Middle frontal gyrus (tissue), 1 donor: ENCODE results near the gene PDZRN3.

Experiments used
- DNase-seq: peaks from one replicate; pipeline ENCODE4 v3.0.0-alpha.2; 2015; ENCODE audit warnings: low spot score; ENCODE audit errors: extremely low spot score

The PDZRN3 gene

DNA sequence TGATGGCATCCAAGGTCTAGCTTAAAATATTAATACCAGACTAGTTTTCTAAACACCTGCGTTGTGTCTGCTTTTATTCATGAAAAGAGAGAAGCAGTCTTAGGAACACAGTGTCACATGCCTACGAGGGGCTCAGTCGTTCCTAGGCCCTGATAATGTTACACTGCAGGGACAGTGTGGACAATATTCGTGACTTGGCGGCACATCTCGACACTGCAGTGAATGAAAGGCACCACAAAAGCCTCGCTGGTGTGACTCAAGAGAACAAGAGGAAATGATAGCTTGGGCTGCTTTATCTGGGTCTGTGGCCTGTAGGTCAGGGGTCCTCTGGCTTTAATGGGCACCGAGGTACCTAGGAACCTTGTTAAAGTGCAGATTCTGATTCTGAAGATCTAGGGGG, 226.7 kb downstream of the PDZRN3 start:
- DNase-seq: no peak

DNA sequence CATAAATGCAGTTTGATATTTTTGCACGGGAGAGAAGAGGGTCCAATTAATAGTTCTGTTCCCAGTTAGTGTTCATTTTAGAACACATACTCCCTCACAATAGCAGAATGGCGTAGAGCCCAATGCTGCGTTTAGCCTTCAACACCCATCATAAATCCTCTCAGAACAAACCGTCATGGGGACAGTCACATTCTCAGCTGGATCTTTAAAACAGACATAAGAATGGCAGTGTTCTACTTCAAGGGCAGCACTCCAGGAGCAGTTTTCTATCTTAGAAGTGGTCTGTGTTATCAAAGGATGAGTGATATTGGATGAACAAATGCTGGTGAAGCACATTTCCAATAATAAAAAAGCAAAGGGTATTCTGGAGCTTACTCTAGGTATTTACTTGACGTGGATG, 230.5 kb downstream of the PDZRN3 start:
- DNase-seq: no peak

DNA sequence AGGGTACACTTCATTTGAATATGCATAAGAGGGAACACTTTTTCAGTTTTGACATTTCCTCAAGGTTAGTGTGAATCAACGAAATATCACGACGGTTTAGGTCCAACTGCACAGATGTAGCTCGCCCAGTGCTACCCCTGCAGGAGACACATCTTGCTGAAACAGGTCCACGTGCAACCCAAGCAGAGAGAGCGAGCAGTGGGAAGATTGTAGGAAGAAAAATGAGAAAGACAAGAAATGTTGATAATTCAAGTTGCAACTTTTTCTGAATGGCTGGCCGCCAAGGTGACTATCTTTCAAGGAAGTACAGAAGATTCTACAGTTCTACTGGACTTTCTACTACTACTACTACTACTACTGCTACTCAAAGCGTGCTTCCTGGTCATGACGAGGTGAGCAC, 231.7 kb downstream of the PDZRN3 start:
- DNase-seq: no peak

DNA sequence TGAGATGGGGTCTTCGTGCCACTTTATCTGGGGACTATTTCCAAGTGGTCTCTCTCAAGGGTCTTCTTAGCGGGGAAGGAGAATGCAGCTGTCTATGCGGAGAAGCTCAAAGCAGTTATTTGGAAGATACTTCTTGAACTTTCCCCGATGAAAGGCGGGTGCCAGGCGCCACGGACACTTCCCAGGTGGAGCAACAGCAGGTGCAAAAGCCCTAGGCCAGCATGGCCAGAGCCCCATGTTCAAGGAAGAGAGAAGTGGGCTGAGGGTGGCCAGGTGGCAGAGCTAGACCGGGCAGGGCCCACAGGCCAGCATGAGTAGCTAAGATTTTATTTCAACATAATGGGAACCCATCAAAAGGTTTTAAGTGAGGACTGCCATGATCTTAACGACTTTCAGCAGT, 232.8 kb downstream of the PDZRN3 start:
- no peak for DNase-seq

DNA sequence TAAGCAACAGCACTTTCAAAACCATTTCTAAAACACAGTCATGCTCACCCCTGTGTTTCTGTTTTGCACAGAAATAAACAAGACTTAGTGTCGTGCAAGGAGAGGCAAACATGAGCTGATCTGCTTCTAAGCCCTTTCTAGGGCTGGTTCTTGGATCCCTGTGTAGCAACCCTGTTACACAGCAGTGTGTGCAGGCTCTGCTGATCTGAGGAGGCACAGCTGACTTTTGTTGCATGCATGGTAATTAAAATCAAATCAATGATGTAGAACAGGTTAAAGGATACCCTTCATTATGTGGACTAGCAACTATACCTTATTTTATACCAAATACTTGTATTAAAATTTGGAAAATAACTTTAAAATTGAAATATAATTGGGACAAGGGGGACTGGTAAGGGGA, 234.8 kb downstream of the PDZRN3 start:
- DNase-seq: no peak

DNA sequence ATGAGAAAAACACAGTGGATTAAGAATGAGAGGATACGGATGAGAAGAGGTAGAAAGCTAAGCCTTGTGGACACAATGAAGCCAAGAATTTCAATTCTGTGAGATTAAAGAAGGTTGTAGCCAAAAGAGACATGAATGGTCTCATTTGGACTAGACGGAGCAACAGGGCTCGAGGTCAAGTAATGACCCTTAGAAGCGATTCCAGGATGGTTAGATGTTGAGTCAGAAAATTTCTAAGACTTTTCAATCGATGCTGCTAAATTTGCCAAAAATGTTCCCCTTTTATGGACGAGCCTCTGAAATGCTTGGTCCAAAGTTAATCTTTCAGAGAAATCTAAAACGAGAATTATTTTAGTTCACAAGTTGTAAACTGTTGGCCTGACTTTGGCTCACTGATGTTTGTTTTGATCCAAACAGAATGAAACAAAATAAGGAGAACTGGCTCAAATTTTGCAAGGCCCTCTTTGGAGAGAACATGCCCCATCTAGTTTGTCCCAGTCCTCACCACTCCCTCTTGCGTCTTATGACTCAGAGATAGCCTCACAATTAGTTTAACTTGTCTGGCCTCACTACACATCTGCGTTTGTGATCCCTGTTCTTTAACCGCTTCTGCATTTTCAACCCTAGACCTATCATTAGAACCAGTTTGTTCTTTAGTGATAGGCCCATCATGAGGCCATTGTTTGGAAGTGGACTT, 235.5 kb downstream of the PDZRN3 start:
- DNase-seq: no peak

DNA sequence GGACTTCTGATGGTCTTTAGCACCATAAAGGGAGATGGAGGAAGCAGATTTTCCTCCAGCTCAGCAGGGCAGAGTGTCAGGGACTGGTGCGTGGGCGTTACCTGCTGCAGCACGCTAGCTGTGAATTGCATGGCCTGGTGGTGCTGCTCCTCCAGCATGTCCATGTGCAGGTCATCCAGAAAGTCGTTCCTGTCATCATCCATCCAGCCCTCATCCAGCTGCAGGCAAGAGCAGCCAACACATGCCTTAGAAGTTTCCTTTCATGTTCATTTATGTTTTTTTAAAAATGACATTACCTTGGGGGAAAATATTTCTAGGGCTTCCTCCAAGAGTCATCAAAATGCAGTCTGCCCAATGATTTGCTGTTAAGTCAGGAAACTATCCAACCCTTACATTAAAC, 239.2 kb downstream of the PDZRN3 start:
- no peak for DNase-seq

DNA sequence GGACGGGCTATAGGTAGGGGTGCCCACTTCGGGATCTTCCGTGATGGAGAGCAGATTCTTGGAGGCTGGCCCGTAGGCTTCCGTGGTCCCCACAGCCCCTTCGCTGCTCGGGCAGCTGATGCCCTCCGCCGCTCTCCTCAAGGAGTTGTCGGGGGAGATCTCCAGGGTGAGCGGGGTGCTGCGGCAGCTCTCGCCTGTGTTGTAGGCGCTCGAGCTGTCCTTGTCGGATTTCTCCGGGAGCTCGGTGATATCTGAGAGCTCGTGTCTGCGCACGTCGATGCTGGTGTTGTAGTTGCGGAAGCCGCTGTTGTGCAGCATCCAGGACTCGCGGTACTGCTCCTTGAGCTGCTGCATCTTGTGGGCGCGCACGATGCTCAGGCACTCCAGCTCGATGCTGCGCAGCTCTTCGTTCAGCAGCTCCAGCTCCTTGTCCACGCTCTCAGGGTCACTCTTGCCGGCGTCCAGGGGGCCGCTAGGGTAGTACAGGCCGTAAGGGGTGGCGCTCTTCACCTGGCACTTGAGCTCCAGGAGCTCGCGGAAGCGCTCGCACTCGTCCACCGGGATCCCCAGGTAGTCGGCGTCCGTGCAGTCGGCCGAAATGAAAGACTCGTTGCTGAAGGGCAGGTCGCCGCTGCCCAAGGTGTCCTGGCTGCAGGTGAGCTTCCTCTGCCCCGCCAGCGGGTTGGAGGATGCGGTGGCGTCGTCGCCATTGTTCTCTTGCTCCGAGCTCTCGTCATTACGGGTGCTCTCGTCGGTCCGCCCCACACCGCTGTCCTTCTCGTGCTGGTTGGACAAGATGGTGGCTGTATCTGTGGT, 240.4 kb downstream of the PDZRN3 start:
- no peak for DNase-seq

DNA sequence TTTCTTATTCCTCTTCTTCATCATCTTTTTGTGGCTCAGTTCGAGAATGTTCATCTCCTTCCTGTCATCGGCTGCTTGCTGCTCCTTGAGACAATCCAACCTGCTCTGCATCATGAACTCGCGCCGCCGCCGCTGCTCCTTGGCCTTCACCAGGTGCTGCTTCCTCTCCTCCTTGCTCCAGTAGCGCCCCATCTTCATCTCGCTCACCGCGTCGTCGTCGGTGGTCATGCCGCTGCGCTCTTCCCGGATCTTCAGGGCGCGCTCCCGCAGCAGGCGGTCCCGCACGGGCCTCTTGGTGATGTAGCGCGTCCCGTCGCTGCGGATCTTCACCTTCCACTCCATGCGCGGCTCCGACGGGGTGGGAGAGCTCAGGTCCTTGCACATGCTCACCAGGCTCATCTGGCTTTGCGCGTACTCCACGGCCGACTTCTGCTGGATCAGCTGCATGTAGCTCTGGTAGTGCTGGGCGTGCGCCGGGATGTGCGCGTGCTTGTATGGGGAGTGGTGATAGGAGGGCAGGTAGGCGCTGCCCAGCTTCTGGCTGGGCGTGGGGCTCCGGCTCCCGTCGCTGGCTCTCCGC, 241.2 kb downstream of the PDZRN3 start:
- DNase-seq: no peak

DNA sequence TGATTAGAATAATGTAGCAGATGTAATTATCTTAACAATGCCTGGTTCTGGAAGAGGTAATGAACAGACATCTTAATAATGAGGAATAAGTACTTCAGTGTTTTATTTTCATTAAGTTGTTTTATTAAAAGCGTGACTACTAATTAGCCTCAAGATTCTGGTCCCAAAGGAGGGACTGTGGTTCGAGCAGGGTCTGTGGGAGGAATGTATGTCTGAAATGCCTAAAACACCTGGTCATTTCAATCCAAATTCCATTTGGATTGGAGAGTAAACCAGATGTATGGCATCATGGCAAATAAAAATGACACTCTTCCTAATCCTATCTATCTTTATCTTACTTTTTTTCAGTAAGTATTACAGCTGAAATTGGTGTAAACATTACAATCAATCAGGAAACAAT, 243.2 kb downstream of the PDZRN3 start:
- DNase-seq: no peak

DNA sequence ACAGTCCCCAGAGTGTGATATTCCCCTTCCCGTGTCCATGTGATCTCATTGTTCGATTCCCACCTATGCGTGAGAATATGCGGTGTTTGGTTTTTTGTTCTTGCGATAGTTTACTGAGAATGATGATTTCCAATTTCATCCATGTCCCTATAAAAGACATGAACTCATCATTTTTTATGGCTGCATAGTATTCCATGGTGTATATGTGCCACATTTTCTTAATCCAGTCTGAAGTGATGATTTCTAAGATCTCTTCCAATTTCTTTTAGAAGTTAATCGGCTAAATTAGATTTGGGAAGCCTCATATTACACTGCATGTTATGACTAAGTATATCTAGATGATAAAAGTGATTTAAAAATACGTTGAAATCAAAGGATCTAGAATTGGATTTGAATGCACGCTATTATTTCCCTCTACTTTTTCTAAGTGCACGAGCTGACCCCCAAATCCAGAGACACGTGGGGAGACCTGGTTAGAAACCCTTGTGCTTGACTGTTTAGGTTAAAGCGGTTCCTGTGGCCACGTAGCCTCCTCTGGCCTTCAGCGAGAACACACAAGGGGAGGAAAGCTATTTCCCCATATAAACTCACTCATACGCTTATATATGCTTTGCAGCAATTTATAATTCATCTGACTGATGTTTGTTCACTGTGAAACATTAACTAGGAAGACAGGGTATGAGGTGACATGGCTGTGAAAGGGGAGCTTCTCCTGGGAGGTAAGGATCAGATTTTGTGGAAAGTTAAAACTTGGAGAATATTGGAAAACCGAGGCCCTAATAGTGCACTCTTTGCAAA, 243.8 kb downstream of the PDZRN3 start:
- no peak for DNase-seq

DNA sequence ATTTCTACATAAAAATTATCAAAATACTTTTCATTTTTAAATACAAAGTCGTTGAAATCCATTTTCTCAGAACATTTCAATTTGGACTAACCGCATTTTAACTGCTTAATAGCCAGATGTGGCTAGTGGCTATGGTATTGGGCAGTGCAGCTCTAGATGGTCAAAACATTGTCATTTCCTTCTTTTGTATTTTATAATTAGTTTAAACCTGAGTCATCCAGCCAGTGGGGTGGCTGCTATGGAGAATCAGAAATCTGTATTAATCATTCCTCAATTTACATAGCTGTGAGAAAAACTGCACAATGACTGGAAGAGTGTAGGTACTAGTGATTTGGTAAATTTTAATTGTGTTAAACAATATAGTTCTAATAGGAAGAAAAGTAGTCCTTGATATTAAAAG, 245.3 kb downstream of the PDZRN3 start:
- no peak for DNase-seq

DNA sequence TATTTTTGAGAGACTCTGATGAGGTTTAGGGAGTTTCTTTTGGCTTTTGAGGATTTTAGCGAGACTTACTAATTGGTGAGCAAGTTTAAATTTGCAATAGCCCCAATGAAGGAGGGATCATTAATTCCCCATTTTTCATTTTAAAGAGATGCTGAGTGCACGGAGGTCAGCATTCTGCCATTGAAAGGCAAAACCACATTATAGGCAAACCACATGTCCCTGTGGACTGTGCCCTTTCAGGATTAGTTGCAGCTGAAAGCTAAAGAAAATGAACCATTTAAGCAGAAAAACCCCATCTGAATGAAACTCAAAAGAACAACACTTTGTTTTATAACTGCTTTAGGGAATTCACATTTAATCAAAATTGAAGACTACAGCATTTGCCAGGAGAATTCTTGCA, 246.5 kb downstream of the PDZRN3 start:
- DNase-seq: no peak

DNA sequence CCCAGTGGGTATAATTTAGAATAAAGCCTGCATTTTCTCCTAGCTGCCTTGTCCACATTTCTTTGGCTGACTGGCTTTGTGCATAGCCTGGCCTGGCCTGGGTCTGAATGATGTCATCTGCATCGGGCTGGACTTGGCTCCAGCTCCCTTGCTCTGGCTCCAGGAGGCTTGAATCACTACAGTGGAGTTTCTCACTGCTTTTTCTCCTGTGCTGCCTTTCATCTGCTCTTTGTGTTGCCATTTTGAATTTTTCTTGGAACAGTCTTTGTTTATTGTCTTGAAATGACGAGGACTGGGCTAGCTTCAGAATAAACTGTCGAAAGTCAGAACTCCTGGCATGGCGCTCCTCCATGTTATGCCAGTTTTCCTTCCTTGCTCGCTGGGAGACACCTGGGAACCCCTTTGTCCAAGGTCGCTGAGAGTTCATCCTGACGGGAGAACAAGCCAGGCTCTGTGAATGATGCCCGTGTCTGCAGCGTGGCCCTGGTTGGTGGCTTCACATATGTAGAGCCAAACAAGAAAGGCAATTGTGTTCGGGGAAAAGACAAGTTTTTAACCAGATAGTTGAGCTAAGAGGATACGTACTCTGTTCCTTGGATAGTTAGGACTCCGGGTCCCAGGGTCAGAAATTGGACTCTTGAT, 258.9 kb downstream of the PDZRN3 start:
- DNase-seq: no peak

DNA sequence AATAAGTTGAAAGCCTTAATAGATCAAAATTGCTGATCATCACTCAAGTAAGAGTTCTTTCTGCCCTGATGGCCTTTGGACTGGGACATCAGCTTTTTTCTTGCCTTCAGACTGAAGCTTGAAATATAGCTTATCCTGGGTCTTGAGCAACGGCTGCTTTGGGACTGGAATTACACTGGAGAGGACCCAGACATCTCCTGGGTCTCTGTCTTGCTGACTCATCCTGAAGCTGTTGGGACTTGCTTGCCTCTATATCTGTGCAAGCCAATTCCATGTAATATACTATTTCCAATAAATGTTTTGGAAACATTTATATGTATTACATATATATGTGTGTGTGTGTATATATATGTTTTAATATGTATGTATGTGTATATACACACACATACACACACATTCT, 260.2 kb downstream of the PDZRN3 start:
- no peak for DNase-seq

DNA sequence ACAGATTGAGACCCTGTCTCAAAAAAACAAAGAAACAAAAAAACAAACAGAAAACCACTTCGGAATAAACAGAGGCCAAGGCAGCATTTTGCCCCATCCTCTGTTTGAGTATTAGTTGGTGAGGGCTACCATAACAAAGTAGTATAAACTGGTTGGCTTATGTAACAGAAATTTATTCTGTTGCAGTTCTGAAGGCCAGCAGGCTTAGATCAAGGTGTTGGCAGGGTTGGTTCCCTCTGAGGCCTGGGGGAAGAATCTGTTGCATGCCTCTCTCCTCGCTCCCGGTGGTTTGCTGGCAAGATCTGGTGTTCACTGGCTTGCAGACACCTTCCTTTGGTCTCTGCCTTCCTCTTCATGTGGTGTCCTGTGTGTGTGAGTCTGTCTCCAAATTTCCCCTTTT, 261.6 kb downstream of the PDZRN3 start:
- DNase-seq: no peak

DNA sequence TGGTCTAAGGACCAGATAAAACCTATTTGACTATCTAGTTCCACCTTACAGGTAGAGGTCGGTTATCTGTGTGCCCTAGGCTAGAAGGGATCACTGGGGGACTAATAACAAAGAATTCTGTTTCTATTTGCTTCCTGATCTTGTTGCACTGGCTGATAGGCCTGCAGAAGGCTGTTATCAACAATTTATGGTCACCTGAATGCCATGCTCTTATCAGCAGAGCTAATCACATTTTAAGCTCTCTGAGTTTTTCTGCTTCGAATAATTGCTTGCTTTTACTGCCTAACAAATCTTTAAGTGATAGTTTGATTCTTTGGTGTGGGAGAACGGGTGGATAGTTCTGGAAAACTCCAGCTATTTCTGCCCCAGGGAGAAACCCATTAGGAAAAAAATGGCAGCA, 263.1 kb downstream of the PDZRN3 start:
- no peak for DNase-seq

DNA sequence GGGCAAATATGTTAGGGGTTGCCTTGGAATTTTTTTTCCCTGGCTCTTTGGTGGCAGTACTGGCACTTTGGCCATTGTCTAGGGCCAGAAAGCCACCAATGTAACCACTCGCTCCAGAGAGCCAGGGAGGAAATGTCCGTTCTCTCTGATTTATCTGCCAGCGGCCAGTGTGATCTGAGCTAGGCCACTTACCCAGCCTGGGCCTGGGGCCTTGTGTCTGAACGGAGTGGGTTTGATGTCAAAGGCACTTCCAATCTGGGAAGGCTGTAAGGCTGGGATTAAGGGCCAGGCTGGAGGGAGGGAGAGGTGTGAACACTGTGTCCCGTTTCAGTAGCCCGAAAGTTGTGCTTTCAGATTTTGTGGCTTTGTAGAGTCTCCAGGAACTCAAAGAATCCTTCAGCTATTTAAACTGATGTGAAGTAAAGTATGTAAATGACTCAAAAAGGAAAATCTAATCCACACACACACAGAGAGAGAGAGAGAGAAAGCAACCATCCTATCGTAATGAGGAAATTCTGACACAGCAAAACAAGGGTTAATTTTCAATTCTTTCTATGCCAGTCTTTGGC, 271.0 kb downstream of the PDZRN3 start:
- DNase-seq: no peak

DNA sequence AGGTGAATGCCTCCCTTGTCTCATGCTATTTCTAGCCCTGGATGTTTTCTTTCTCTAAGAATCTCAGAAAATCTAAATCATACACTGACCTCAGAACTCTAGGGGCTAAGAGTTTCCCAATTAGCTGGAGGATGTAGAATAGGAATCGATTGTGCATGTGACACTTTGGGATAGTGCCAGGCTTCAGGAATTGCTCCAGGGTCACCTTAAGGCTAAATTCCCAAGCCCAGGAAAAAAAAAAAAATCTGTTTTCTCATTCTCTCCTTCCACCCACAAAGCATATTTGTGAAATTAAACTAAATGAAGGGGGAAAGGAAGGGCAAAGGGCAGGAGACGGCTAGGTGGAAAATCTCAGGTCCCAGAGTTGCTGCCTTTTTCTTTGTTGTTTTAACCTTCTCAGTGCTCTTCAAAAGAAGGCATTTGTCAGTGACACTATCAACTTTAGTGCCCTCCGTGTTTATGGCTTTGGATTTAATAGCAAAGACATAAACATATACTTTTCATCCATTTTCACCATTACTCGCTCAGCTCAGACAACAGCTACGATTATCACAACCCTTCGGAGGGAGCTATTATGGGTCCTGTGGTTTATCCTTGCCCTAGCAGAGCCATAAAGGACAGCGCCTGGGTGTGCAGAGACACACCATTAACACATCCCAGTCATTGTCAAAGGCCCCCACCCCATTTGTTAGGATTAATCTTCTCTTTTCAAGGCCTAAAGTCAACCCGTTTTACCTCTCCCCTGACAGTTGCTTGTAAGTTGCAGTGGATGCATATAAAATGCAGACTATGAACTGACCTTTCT, 271.7 kb downstream of the PDZRN3 start:
- DNase-seq: no peak

DNA sequence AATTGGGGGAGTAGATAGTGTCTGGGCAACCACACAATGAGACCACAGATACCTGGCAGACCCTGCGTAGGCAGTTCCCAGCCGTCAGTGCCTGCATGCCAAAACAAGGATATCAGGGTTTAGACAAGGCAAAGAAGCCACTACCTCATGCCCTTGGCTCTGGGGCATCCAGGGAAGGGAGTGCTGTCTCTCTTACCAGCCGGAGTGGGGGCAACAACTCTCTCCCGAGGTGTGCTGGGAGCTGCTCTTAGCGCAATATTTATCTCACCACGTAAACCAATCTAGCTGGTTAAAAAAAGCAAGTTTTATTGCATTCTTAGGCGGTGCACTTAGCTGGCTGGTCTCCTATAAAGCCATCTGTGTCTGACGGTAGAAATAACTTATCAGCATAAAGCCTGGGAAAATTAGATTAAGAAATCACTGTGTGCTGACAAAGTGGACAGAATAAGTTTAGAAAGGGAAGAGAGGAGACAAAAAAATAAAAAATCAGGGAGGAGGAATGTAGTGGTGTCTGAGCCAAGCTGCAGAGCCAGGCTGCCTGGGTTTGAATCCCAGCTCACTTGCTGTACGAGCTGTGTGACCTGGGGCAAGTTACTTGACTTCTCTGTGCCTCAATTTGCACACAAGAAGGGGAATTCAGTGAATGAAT, 273.2 kb downstream of the PDZRN3 start:
- no peak for DNase-seq
